SK-N-SH (cell line): ENCODE measurements around the gene NGF. TPM values are rescaled to one million over a fixed set of nuclear protein-coding genes. Genes with fewer than 3 reads are reported as not detected.

Experiments
- CTCF ChIA-PET: fragments of 300-600, 350-600 bp; formaldehyde crosslinking; extraction: SDS; loops from one replicate; lab custom pipeline; 2021; lab: Yijun Ruan, JAX
- POLR2A ChIA-PET: fragments of 350-600 bp; sonication (Branson Sonifier 250); formaldehyde crosslinking; extraction: SDS; loops from one replicate; lab custom pipeline; 2020; ENCODE audit warnings: antibody characterized with exemption, inconsistent platforms; lab: Yijun Ruan, JAX
- DNase-seq: peaks from one replicate; pipeline ENCODE4 v3.0.0; 2012
- H2AFZ ChIP-seq: fragments of 200-600 bp; sonication (generic); 2 replicates; pipeline ENCODE4 v1.8.1; 2016; ENCODE audit warnings: antibody characterized with exemption, mild to moderate bottlenecking, low read depth
- H3F3A ChIP-seq: fragments of 200-600 bp; sonication (generic); replicated peaks from 2 replicates; pipeline ENCODE3; 2016; ENCODE audit warnings: antibody characterized with exemption, mild to moderate bottlenecking; ENCODE audit not compliant: insufficient read depth
- H3K27ac ChIP-seq, 2 experiments: fragments of 200-500 bp in 1 of 2; fragments of 200-600 bp in 1 of 2; sonication (Bioruptor generic) in 1 of 2; sonication (generic), shearing (Covaris generic) in 1 of 2; 2 replicates each; pipeline versions ENCODE4 v1.5.1 to v1.6.1; 2014 to 2016; ENCODE audit warnings: low read depth in 2 of 2, inconsistent platforms in 1 of 2, low read length in 1 of 2, mild to moderate bottlenecking in 1 of 2, mixed read lengths in 1 of 2
- H3K27me3 ChIP-seq: fragments of 200-600 bp; sonication (generic), shearing (Covaris generic); 2 replicates; pipeline ENCODE4 v1.6.1; 2016; ENCODE audit warnings: mixed run types; ENCODE audit not compliant: insufficient read depth
- H3K36me3 ChIP-seq, 2 experiments: fragments of 200-500 bp in 1 of 2; fragments of 200-600 bp in 1 of 2; sonication (Bioruptor generic) in 1 of 2; sonication (generic) in 1 of 2; replicated peaks in 1 of 2; 2 replicates each; pipeline versions ENCODE3 to v1.5.1; 2014 to 2016; ENCODE audit warnings: low read length in 1 of 2, mild to moderate bottlenecking in 1 of 2; ENCODE audit not compliant: insufficient read depth in 2 of 2, control insufficient read depth in 1 of 2
- H3K4me1 ChIP-seq, 2 experiments: fragments of 200-500 bp in 1 of 2; fragments of 200-600 bp in 1 of 2; sonication (Bioruptor generic) in 1 of 2; sonication (generic), shearing (Covaris generic) in 1 of 2; 2 replicates each; pipeline versions ENCODE4 v1.5.1 to v1.6.1; 2014 to 2016; ENCODE audit warnings: low read depth in 1 of 2, low read length in 1 of 2, mixed run types in 1 of 2; ENCODE audit not compliant: insufficient read depth in 2 of 2, control insufficient read depth in 1 of 2
- H3K4me2 ChIP-seq: fragments of 200-600 bp; sonication (generic), shearing (Covaris generic); 2 replicates; pipeline ENCODE4 v1.6.1; 2017; ENCODE audit warnings: mixed run types
- H3K4me3 ChIP-seq, 2 experiments: fragments of 200-500 bp in 1 of 2; fragments of 200-600 bp in 1 of 2; sonication (Bioruptor generic) in 1 of 2; sonication (generic), shearing (Covaris generic) in 1 of 2; 2 replicates each; pipeline versions ENCODE4 v1.5.1 to v1.8.1; 2014 to 2016; ENCODE audit warnings: low read depth in 2 of 2, inconsistent platforms in 1 of 2, low read length in 1 of 2, mild to moderate bottlenecking in 1 of 2, mixed read lengths in 1 of 2, moderate library complexity in 1 of 2
- H3K79me2 ChIP-seq: fragments of 200-600 bp; sonication (generic); 2 replicates; pipeline ENCODE4 v1.8.1; 2017; ENCODE audit warnings: mild to moderate bottlenecking; ENCODE audit not compliant: insufficient read depth
- H3K9ac ChIP-seq: fragments of 200-600 bp; sonication (generic); 2 replicates; pipeline ENCODE4 v1.6.1; 2017; ENCODE audit warnings: mixed run types
- H3K9me2 ChIP-seq: fragments of 200-600 bp; sonication (generic); 2 replicates; pipeline ENCODE4 v1.6.1; 2017; ENCODE audit warnings: mixed run types
- H3K9me3 ChIP-seq: fragments of 200-600 bp; sonication (generic); 2 replicates; pipeline ENCODE4 v1.6.1; 2017; ENCODE audit warnings: mixed run types, mild to moderate bottlenecking, moderate library complexity
- H4K20me1 ChIP-seq: fragments of 200-600 bp; sonication (generic); 2 replicates; pipeline ENCODE4 v1.6.1; 2017; ENCODE audit warnings: mild to moderate bottlenecking, mixed run types; ENCODE audit not compliant: insufficient read depth
- CHD2 ChIP-seq: fragments of 150-350 bp; IDR thresholded peaks from 2 replicates; pipeline ENCODE4 v1.6.1; 2018; ENCODE audit warnings: low read length; ENCODE audit not compliant: partially characterized antibody
- CTCF ChIP-seq: fragments of 200-600 bp; sonication (generic); IDR thresholded peaks from 2 replicates; pipeline ENCODE4 v1.6.1; 2017; ENCODE audit warnings: antibody characterized with exemption, mild to moderate bottlenecking, moderate library complexity
- ELF1 ChIP-seq: IDR thresholded peaks from 2 replicates; pipeline ENCODE4 v1.4.0; 2012
- EZH2phosphoT487 ChIP-seq: fragments of 200-600 bp; sonication (generic); IDR thresholded peaks from 2 replicates; pipeline ENCODE4 v1.6.1; 2017; ENCODE audit warnings: low read depth, mixed run types, mild to moderate bottlenecking, antibody characterized with exemption, moderate library complexity, borderline replicate concordance
- FOSL2 ChIP-seq: IDR thresholded peaks from 2 replicates; pipeline ENCODE4 v1.4.0; 2012; ENCODE audit warnings: low read depth, mild to moderate bottlenecking, moderate library complexity, borderline replicate concordance
- FOXJ3 ChIP-seq: sonication (generic); formaldehyde crosslinking; IDR thresholded peaks from 2 replicates; pipeline ENCODE4 v1.5.1; 2020; ENCODE audit warnings: mild to moderate bottlenecking, missing genetic modification reagents
- FOXM1 ChIP-seq: IDR thresholded peaks from 2 replicates; pipeline ENCODE4 v1.4.0; 2012; ENCODE audit warnings: low read depth, mild to moderate bottlenecking
- GABPA ChIP-seq: IDR thresholded peaks from 2 replicates; pipeline ENCODE4 v1.4.0; 2012; ENCODE audit warnings: low read depth, mild to moderate bottlenecking
- IRF3 ChIP-seq: fragments of 150-350 bp; IDR thresholded peaks from 2 replicates; pipeline ENCODE4 v1.6.1; 2016; ENCODE audit warnings: mild to moderate bottlenecking, low read depth, low read length
- JUND ChIP-seq: IDR thresholded peaks from 2 replicates; pipeline ENCODE4 v1.4.0; 2012
- MAX ChIP-seq: IDR thresholded peaks from 2 replicates; pipeline ENCODE4 v1.4.0; 2012; ENCODE audit warnings: low read depth
- MEF2A ChIP-seq: IDR thresholded peaks from 2 replicates; pipeline ENCODE4 v1.4.0; 2012; ENCODE audit warnings: low read depth, borderline replicate concordance
- MXI1 ChIP-seq: IDR thresholded peaks from 2 replicates; pipeline ENCODE4 v1.6.1; 2012; ENCODE audit warnings: mild to moderate bottlenecking, low read depth, low read length, improper control_type of control experiment
- NFIC ChIP-seq: IDR thresholded peaks from 2 replicates; pipeline ENCODE4 v1.4.0; 2012; ENCODE audit warnings: borderline replicate concordance
- NRF1 ChIP-seq: IDR thresholded peaks from 2 replicates; pipeline ENCODE4 v1.6.1; 2012; ENCODE audit warnings: low read depth, mild to moderate bottlenecking, low read length
- PBX3 ChIP-seq: IDR thresholded peaks from 2 replicates; pipeline ENCODE4; 2012
- RCOR1 ChIP-seq: fragments of 150-350 bp; IDR thresholded peaks from 2 replicates; pipeline ENCODE4 v1.6.1; 2017; ENCODE audit warnings: antibody characterized with exemption, low read length
- TAF1 ChIP-seq: IDR thresholded peaks from 2 replicates; pipeline ENCODE4 v1.6.1; 2012; ENCODE audit warnings: low read depth, mild to moderate bottlenecking, low read length, moderate library complexity, borderline replicate concordance
- TCF12 ChIP-seq: IDR thresholded peaks from 2 replicates; pipeline ENCODE4 v1.4.0; 2012
- YY1 ChIP-seq: IDR thresholded peaks from 2 replicates; pipeline ENCODE4 v1.4.0; 2012; ENCODE audit warnings: low read depth, mild to moderate bottlenecking
- WGBS: methylation state at CpG from one replicate; pipeline ENCODE4 v1.1.6; 2017; ENCODE audit warnings: low lambda C conversion rate; 5-methylcytosine and 5-hydroxymethylcytosine counted together
- polyA plus RNA-seq, 3 experiments: library from polyadenylated mRNA; depleted of rRNA; stranded (reverse); fragments of >200 nt; gene quantifications; 2 replicates each; pipeline ENCODE4 v1.2.3, GENCODE V29; 2012

NGF gene
- polyA plus RNA-seq, 1 of the 3 experiments (the other 2 are of a cell fraction): 75.8 TPM

GRCh38 chr1:115299266-115299665 lies 38.8 kb downstream of the NGF start:
- H3K4me1 ChIP-seq: peaks cover 21 to 39% of the 10 kb centered on the region in 2 experiments
- H3K27ac ChIP-seq: peak overlapping the region; percentile 89 to 93; a peak in 3 of 4 replicates
- TF ChIP-seq JUND: no peak
- no peak for TF ChIP-seq MXI1
- no peak for TF ChIP-seq GABPA
- no peak for TF ChIP-seq IRF3
- TF ChIP-seq MAX: no peak
- TF ChIP-seq FOXM1: no peak
- TF ChIP-seq, all 33 proteins: peak for 0
- WGBS: 95% methylated on average over 2 of the region's 2 CpGs
- no peak for DNase-seq
- no peak overlapping the region for H3K9ac ChIP-seq
- no peaks in the 10 kb centered on the region for H4K20me1 ChIP-seq
- peaks cover 3 to 12% of the 10 kb centered on the region in 2 experiments for H3K36me3 ChIP-seq
- H3K4me2 ChIP-seq: no peak overlapping the region
- POLR2A ChIA-PET: no interaction called here
- H3K4me3 ChIP-seq: no peak overlapping the region
- no peak overlapping the region for H2AFZ ChIP-seq
- H3K27me3 ChIP-seq: no peaks in the 10 kb centered on the region
- CTCF ChIA-PET: no interaction called here
- H3K9me3 ChIP-seq: no peaks in the 10 kb centered on the region
- peaks cover 38% of the 10 kb centered on the region for H3F3A ChIP-seq
- no peaks in the 10 kb centered on the region for H3K9me2 ChIP-seq
- peaks cover 78% of the 10 kb centered on the region for H3K79me2 ChIP-seq

GRCh38 chr1:115296981-115297380 lies 41.1 kb downstream of the NGF start:
- Histone ChIP-seq H3F3A (peaks cover 26% of the 10 kb centered on the region), H3K4me3 (no peak overlapping the region), H3K9me2 (no peaks in the 10 kb centered on the region), H3K4me1 (peaks cover 12 to 32% of the 10 kb centered on the region in 2 experiments), H3K9ac (no peak overlapping the region), H3K27ac (no peak overlapping the region), H3K27me3 (no peaks in the 10 kb centered on the region), H4K20me1 (no peaks in the 10 kb centered on the region), H3K79me2 (peaks cover 68% of the 10 kb centered on the region), H3K4me2 (no peak overlapping the region), H2AFZ (no peak overlapping the region), H3K36me3 (peaks cover 12 to 19% of the 10 kb centered on the region in 2 experiments), H3K9me3 (no peaks in the 10 kb centered on the region)
- POLR2A ChIA-PET: no interaction called here
- CTCF ChIA-PET: interaction anchor here (0.6 to 2.5 kb wide), 4 partner anchors 14 to 1028 kb away, joined by 3 to 8 read pairs (median 4); no protein-coding TSS in a partner anchor
- no peak for DNase-seq
- TF ChIP-seq ELF1: no peak
- TF ChIP-seq TCF12: no peak
- no peak for TF ChIP-seq PBX3
- no peak for TF ChIP-seq FOXJ3 (CRISPR knock-in tag)
- TF ChIP-seq CTCF: no peak
- no peak for TF ChIP-seq RCOR1
- TF ChIP-seq NRF1: no peak
- no peak for TF ChIP-seq FOSL2
- no peak for TF ChIP-seq GABPA
- TF ChIP-seq MEF2A: no peak
- TF ChIP-seq NFIC: no peak
- no peak for TF ChIP-seq TAF1
- TF ChIP-seq MXI1: no peak
- no peak for TF ChIP-seq EZH2phosphoT487
- no peak for TF ChIP-seq FOXM1
- TF ChIP-seq MAX: no peak
- TF ChIP-seq YY1: no peak
- no peak for TF ChIP-seq CHD2
- WGBS: 91% methylated on average over 2 of the region's 2 CpGs
